H1 (cell line): ENCODE results near the gene SULF2. TPM values are rescaled to one million over a fixed set of nuclear protein-coding genes. Genes with fewer than 3 reads are reported as not detected.

Experiments used
- EGR1 ChIP-seq: IDR thresholded peaks from 2 replicates; pipeline ENCODE4 v1.6.1; 2011; ENCODE audit warnings: low read depth, low read length, borderline replicate concordance
- JUND ChIP-seq: IDR thresholded peaks from 2 replicates; pipeline ENCODE4 v1.6.1; 2011; ENCODE audit warnings: mild to moderate bottlenecking, improper control_type of control experiment, low read length
- RFX5 ChIP-seq: IDR thresholded peaks from 2 replicates; pipeline ENCODE4 v1.6.1; 2011; ENCODE audit warnings: low read depth, low read length, improper control_type of control experiment, borderline replicate concordance
- RNF2 ChIP-seq: fragments of 200-900, 300-1000 bp; sonication (generic); IDR thresholded peaks from 2 replicates; pipeline ENCODE4 v1.7.1; 2016; ENCODE audit warnings: borderline replicate concordance, low read depth, mild to moderate bottlenecking, antibody characterized with exemption, low read length; ENCODE audit not compliant: poor library complexity, severe bottlenecking; ENCODE audit errors: missing control alignments
- YY1 ChIP-seq: IDR thresholded peaks from 2 replicates; pipeline ENCODE4 v1.6.1; 2011; ENCODE audit warnings: low read depth, mild to moderate bottlenecking, low read length
- polyA plus RNA-seq, 7 experiments: library from polyadenylated mRNA; depleted of rRNA in 3 of 7; stranded (reverse) in 5 of 7; unstranded in 2 of 7; fragments of >200 nt in 5 of 7; fragments of 200-250 nt in 2 of 7; gene quantifications; 1 replicate in 5 of 7; 2 replicates in 1 of 7; 4 replicates in 1 of 7; pipeline versions ENCODE4 v1.2.1 to v1.2.3, GENCODE V29; 2011 to 2013; ENCODE audit warnings: missing spikeins in 2 of 7, mixed read lengths in 2 of 7
- total RNA-seq: library from RNA; stranded (reverse); fragmentation: NEBNext Ultra II Directional; extraction: Animal tissue kit (Norgen Biotek cat#: 25700); gene quantifications from 2 replicates; pipeline ENCODE4 v1.2.1, GENCODE V29; 2021

Gene SULF2
- total and polyA plus RNA-seq, 2 of the 8 experiments (the other 6 are each of a cell fraction or from before 2014, with no cell fraction given): 15.7 to 28.2 TPM

- no peak for TF ChIP-seq RNF2
- TF ChIP-seq EGR1: no peak
- no peak for TF ChIP-seq YY1
- no peak for TF ChIP-seq JUND
- TF ChIP-seq RFX5: no peak
- TF ChIP-seq, all 59 proteins: peak for 0
Measured at GRCh38 chr20:47670913-47671312, 114.4 kb downstream of the SULF2 start (continued).
